ENCODE measurements around the gene PRICKLE3.
"Not testable (repeated sequence)": the region's sequence is repeated elsewhere in the genome, so short reads cannot be mapped to it uniquely, and the experiment has no call there.

The PRICKLE3 gene

DNA sequence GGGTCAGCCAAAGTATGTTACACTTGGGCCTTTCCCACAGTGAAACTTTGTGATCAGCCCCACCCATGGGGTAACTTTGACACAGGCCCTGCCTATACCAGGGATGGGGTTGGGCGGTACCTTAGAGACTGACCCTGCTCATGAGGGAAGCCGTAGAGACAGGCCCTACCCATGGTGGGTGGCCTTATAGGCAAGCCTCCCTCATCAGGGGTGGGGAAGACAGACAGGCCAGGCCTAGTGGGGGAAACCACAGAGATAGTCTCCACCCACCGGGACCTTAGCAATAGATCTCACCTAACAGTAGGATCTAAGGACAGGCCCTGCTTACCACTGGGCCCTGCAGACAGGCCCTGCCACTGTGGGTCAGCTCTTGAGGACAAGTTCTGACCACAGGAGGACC lies 7.6 kb downstream of the PRICKLE3 start:
- DNase-seq, result no peak

DNA sequence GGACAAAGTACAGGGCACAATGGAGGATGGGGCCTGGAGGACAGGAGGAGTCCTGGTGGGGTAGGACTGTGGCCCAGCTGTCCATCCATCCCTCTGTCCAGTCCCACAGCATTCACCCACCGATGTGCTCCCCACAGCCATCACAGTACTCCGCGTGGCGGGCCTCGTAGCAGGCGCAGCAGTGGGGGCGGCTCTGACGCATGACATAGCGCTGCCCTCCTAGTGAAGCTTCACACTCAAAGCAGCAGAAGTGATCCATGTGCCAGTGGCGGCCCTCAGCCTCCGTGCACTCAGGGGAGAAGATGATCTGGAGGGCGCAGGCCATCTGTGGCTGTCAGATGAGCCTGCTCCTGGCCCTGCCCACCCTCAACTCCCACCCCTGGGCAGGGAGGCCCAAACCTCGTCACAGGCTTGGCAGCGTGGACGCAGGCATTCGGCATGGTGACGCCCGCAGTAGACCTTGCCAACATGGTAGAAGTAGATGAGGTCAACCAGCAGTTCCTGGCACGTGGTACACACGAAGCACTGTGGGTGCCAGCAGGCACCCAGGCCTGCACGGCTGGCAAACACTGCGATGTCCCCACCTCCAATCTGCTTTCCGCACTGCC lies 8.2 kb downstream of the PRICKLE3 start:
- DNase-seq, result no peak

DNA sequence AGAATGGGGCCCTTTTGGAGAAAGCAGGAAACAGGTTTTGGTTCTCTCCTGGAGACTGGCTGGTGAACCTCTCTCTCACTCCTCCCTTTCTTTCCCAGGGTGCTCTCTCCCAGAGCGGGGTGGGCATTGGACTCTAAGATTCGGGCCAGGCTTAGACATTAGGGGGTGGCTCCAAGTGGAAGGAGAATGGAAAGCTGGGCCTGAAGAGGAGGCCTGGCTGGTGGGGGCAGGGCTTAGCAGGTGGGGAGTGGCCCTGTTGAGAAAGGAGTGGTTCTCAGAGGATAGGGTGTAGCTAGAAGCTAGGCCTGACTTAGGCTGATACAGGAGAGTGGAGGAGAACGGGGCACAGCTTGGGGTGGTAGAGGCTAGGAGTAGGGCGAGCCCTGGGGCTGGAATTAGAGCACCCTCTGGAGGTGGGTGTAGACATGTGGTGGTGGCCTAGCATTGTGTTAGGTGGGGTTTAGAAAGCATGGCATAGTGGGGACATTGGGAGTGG lies 8.8 kb downstream of the PRICKLE3 start:
- no peak for DNase-seq

DNA sequence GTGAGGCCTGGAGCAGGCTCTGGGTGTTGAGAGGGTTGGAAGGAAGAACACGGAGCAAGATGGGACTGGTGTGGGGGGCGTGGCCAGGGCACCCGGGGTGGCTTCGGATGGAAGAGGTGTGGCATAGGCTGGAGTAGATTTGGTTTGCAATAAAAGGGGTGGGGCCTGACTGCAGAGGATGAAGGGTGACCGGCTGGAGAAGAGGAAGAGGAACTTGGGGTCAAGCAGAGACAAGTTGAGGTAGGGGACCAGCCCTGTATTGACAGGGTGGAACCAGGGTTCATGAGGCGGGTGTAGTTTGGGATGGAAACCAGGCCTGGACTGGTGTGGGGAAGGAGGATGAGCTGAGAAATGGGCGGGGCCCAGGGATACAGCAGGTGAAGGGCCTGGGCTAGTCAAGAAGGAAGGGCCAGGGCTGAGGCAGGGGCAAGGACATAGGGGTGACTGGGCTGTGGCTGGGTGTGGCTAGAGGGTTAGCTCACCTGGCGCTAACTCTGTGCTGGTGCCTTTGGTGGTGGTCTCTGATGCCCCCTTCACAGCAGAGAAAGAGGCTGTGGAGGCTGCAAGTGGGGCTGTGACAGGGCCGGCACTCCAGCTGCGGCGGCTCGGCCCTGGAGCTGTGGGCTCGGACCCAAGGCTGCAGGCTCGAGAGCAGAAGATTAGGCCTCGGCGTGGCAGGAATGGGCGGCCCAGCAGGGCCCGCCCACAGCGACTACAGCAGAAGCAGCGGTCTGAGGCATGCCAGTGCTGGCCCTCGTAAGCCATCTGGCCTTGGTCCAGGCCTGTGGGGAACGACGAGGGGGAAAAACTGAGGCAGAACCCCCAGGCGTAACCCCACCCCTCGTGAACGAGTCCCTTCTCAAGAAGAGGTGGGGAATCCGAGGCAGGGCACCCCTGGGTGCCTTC lies 9.5 kb downstream of the PRICKLE3 start:
- no peak for DNase-seq

DNA sequence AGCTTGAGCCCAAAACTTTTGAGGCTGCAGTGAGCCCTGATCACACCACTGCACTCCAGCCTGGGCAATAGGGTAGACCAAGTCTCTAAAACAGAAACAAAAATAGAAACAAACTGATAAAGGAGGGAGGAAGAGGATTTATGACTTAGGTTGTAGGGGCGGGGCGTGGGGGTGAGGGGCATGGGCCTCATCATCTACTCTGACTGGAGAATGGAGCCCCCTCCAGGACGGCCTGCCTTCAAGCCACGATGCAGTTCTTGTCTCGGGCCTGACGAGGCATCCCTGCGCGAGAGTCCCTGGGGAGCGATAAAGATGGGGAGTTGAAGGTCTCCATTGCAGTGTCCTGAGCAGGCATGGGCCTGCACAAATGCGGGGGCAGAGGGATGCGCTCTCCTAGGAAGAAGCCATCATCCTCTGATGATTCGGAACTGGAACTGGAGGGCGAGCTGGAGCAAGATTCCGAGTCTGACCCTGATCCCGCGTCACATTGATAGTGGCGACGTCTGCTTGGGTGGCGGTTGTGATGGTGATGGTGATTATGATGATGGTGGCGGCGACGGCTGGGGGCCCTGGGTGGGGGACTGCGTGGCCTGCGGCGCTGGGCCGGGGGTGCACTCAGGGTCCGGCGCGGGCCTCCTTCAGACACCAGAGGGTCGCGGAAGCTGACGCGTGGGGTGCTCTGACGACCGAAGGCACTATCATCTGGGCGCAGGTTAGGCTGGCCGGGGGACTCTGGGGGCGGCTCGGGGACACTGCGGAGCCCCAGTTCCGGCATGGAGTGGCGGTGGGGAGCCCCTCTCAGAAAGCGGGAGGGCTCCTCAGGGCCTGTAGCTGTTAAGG lies 10.5 kb downstream of the PRICKLE3 start:
- DNase-seq, result no peak

DNA sequence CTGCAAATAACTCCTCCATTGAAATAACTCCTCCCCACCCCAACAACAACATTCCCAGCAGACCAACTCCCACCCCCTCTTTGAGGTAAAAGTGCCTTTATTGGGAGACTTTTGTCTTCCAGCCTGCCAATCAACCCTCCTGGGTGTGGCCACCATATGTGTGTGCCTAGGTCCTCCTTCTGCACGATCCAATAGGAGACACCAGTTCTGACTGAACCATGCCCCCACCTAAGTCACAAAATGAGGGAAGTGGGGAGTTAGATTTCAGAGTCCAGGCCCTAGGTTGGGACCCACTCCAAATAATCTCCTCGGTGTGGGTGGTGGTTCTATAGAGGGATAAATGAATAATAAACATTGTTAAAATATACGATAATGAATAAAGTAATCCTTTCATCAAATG lies 11.4 kb downstream of the PRICKLE3 start:
- no peak for DNase-seq

DNA sequence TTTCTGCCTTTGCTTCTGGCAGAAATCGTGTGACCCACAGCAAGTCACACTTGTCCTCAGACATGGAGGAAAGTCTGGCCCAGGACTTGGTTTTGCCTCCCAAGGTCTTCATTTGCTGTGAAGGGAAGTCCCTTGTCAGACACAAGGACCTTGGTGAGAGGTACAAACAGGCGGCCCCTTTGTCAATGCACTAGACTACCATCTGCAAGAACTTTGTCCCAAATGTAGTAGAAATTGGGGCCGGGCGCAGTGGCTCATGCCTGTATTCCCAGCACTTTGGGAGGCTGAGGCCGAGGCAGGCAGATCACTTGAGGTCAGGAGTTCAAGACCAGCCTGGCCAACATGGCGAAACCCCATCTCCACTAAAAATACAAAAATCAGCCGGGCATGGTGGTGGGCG lies 12.6 kb downstream of the PRICKLE3 start:
- not testable (repeated sequence) for DNase-seq

DNA sequence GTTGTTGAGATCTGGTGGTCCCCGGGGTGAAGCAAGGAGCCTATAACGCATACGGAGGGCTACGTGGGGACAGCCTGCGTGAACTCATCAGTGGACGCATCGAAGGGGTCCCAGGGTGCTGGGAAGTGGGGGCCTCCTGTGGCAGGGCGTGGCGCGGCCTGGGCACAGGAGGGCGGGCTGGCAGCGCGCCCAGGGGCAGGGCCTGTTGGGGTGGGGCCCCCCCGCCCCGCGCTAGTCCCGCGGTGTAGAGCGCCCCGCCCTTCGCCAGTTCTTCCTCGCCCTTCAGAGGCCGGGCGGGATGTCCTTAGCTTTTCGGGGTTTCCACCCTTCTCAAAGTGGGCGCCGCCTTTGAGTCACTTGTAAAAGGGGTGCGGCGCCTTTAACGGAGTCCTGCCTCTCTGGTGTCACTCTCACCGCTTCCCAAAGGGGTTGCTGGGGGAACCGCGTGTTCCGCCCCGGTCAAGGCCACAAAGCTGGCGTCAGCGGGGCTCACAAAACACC lies 13.8 kb downstream of the PRICKLE3 start:
- DNase-seq, result peak in 8 of 14 donors; percentile 16 to 43 (median 30)

DNA sequence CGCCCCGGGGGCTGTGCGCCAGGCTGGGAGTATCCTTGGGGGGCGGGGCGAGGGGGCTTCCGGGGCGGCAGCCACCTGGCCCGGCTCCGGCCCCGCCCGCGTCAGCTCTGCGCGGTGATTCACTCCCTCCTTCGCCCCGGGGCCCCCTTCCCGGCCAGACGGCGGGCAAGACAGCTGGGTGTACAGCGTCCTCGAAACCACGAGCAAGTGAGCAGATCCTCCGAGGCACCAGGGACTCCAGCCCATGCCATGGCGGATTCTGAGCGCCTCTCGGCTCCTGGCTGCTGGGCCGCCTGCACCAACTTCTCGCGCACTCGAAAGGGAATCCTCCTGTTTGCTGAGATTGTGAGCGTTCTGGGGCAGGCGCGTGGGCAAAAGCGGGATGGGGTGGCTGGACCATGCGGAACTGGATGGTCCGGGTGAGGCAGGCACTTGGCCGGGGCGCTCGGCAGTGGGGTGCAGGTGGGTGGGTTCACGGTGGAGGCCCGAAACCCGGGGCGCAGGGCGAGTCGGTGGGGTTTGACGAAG lies 14.4 kb downstream of the PRICKLE3 start, which contains the start of gene PLP2:
TSS of gene PLP2 (plus strand) at position 147 of the 528 bp plus-strand sequence. CDS start at position 250, 103 bp downstream.
- DNase-seq, result peak in 4 of 14 donors; percentile 27 to 47 (median 30)

DNA sequence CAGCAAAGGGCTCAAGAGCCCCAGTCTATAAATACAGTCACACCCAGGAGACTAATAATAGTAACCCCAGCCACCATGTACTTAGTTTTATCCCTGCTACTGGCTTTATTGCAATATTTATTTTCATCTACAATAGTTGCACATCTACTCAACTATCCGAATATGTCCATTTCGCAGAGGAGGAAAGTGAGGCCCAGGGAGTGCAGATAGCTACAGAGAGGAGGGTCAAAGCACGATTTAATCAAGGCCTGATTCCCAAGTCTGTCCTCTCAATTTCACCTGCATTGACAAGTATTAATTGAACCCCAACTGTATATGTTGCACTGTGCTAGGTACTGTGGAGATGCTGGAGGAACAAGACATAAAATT lies 18.4 kb downstream of the PRICKLE3 start:
- DNase-seq, result no peak

DNA sequence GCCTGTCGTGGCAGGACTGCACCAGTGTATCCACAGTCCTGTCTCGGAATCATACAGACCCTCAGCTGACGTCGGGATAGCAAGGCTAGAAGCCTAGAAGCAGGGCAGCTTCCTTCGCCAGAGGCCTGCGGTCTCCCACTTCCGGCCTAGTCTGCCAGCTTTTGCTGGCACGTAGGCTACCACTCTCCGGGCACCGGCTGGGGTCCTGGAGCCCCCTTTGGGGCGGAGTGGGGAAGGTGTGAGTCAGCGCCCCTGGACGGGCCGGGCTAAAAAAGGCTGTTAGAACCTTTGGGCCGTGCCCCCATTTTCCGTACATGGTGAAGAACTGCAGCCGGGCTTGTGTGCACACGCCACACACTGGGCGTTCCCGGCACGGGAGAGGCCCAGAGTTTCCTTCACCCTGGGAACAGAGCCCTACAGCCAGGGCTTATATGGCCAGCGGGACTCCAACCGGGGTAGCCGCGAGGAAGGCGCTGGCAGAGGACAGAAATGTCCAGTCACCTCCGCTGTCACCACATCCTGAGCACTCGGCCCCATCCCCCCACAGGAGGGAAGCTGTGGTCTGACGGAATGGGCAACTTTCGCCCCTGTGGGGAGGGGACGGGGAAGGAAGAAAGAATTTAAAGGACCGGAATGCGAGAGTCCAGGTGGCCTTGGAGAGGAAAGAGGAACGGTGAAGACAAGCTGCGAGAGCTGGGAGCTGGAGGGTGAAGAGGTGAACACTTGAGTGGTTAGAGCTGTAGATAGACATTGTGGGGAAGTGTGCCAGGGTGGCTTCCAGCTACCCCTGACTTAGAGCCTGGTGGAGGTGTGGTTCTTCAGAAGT lies 19.0 kb downstream of the PRICKLE3 start:
- peak in 9 of 14 donors; percentile 14 to 67 (median 40) for DNase-seq

DNA sequence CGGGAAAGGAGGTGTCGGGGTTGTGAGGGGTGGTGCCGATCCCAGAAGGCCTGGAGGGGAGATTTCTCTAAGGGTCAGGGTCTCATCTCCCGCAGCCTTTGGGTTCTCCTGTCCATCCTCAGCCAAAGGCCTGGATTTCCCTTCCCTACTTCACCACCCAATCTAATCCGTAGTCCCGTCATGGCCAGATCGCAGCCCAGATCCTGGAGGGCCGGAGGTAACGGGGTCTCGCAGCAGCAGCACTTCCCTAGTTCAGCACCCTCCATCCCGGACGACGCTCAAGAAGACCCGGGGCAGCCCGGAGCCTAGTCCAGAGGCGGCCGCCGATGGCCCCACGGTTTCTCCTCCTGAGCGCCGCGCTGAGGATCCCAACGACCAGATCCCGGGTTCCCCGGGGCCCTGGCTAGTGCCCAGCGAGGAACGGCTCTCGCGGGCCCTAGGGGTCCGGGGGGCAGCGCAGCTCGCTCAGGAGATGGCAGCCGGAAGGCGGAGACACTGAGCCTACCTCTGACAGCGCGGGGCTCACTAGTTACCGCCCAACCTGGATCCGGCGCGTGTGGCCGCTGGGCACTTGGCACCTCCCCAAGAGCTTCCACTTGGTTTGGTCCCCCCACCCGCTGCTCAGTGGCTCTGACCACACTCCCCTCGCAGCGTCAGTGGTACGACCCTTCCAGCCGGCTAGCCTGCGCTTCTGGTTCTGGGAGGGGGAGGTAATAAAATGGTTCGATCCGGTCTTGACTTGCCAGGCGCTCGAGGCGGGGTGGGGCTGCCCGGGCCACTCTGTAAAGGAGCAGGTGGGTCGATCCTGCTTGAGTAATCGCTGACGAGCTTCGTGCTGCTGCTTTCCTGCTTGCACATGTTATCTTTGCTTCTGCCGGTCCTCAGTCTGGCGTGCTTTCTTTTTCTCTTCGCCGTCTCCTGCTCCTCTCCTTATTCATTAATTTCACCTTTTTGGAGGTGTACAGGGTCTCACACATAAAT lies 20.0 kb downstream of the PRICKLE3 start:
- DNase-seq, result peak in 13 of 14 donors; percentile 2 to 92 (median 48)

DNA sequence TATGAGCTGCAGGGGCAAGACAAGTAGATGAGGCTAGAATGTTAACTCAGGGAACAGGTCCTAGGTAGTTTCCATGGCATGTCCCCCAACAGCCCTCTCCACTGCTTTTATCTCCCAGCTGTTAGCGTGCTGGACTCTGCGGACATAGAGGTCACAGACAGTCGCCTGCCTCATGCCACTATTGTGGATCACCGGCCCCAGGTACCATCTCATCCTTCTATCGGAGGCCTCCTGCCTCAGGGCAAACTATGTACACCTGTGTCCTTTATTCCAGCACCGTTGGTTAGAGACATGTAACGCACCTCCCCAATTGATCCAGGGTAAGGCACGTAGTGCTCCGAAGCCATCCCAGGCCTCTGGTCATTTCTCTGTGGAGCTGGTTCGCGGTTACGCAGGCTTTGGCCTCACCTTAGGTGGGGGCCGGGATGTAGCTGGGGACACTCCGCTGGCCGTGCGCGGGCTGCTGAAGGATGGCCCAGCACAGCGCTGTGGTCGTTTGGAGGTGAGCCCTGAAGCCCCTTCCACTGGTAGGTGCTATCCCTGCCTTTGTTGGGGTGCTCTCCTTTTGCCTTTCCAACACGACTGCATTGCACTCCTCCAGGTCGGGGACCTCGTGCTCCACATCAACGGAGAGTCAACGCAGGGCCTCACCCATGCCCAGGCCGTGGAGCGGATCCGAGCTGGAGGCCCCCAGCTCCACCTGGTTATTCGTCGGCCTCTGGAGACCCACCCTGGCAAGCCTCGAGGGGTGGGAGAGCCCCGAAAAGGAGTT lies 21.4 kb downstream of the PRICKLE3 start:
- DNase-seq, result no peak

DNA sequence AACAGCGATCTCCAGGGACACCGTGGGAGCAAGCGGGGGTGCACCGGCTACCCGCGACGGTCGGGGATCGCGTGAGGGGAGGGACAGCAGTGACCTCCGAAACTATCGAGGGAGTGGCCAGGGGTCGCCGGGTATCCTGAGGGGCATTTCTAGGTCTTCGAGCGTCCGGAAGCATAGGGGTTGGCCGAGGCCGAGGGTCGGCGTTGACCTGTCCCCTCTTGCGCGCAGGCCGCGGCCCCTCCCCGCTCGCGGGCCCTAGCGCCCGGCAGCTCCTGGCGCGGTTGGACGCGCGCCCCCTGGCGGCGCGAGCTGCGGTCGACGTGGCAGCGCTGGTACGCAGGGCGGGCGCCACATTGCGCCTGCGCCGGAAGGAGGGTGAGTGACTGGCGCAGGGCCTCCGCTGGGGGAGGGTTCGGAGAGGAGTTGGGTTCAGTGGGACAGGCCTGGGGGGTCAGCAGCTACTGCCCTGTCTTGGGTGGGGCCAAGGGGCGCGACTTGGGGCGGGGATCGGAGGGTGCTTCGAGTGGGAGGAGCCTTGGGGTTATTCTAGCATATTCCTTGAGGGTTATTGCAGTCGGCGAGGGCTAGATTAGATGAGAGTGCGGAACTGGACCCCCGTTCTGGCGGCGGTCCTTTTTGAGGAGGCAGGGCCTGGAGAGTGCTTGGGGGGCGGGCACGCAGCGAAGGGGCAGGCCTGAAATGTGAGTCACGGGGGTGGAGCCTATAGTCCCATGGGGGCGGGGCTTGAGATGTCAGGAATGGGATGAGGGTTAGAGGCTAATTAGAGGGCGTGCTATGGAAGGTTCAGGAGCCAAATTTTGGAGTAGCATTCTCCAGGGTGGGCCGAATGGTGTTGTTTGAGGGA lies 22.4 kb downstream of the PRICKLE3 start:
- DNase-seq, result peak; percentile 21 to 91 (median 80)

DNA sequence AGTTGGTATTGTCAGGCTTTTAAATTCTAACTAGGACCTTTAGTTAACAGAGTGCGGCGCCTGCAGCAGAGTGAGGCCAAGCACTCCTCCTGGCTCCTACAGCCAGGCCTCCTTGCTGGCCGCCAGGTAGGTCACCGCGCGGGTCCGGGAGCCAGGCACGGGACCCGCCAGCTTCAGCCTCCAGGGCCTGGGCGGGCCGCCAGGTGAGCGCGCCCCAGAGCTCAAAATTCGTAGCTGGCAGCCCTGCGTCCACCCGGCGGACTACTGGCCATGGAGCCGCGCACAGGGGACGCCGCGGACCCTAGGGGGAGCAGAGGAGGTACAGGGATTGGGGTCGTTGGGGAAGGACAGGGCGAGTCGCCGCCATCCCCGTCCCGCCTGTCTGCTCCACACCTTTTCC lies 23.6 kb downstream of the PRICKLE3 start, which contains the start of gene MAGIX:
TSS of gene MAGIX (plus strand) at position 139 of the 400 bp plus-strand sequence. CDS start at position 271, 132 bp downstream.
- peak in 1 of 14 donors; percentile 47 for DNase-seq

DNA sequence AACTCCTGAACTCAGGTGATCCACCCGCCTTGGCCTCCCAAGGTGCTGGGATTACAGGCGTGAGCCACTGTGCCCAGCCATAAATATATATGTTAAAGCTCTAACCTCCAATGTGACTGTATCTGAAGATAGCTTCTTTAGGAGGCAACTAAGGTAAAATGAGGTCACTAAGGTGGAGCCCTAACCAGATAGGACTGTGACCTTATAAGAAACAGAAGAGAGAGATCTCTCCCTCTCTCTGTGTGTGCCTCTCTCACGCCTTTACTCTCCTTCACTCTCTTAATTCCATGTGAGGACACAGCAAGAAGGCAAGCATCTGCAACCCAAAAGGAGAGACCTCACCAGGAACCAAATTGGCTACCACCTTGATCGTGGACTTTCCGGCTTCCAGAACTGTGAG lies 24.5 kb downstream of the PRICKLE3 start:
- no peak for DNase-seq

DNA sequence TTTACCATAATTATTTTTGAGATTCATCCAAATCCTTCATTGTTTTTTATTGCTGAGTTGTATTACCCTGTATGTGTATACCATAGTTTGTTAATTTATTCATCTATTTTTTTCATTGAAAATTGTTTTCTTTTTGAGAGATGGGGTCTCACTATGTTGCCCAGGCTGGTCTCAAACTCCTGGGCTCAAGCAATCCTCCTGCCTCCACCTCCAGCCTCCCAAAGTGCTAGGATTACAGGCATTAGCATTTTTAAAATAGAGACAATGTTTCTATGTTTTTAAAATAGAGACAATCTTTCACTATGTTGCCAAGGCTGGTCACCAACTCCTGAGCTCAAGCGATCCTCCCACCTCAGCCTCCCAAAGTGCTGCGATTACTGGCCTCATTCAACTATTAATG lies 25.3 kb downstream of the PRICKLE3 start:
- no peak for DNase-seq

DNA sequence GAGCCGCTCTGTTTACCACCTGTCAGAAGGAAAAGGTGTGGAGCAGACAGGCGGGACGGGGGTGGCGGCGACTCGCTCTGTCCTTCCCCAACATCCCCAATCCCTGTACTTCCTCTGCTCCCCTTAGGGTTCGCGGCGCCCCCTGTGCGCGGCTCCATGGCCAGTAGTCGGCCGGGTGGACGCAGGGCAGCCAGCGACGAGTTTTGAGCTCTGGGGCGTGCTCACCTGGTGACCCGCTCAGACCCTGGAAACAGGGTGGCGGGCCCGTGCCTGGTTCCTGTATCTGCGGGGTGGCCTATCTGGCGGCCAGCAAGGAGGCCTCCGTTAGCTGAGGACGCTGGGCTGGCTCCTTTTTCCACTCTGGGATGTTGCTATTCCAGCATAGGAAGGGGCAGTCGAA lies 29.0 kb downstream of the PRICKLE3 start:
- DNase-seq, result no peak

Data from C1 segment of cervical spinal cord (tissue), 14 donors.